Mesodermal cell (in vitro differentiated cells): ENCODE measurements around the gene ZNF10.

Experiments used
- H3K27ac ChIP-seq: 2 replicates; pipeline ENCODE4 v1.7.0; 2013; ENCODE audit warnings: mild to moderate bottlenecking, low read depth, low read length, moderate library complexity; ENCODE audit not compliant: severe bottlenecking
- H3K36me3 ChIP-seq: 2 replicates; pipeline ENCODE4 v1.7.1; 2013; ENCODE audit warnings: mild to moderate bottlenecking, low read length, moderate library complexity; ENCODE audit not compliant: control insufficient read depth, insufficient read depth
- H3K4me1 ChIP-seq: one replicate; pipeline ENCODE4 v1.7.1; 2013; ENCODE audit warnings: mild to moderate bottlenecking, low read length; ENCODE audit not compliant: insufficient read depth, control insufficient read depth, poor library complexity, severe bottlenecking
- H3K4me3 ChIP-seq: 2 replicates; pipeline ENCODE4 v1.7.0; 2013; ENCODE audit warnings: low read length, control low read depth, mild to moderate bottlenecking; ENCODE audit not compliant: insufficient read depth, poor library complexity, severe bottlenecking; ENCODE audit errors: extremely low read depth
- H3K9me3 ChIP-seq: 2 replicates; pipeline ENCODE4 v1.7.1; 2013; ENCODE audit warnings: mild to moderate bottlenecking, low read length, moderate library complexity; ENCODE audit not compliant: control insufficient read depth
- WGBS, 2 experiments: methylation state at CpG; one replicate each; pipeline ENCODE4 v1.1.5; 2013; ENCODE audit warnings: missing lambda C conversion rate in 2 of 2; ENCODE audit not compliant: insufficient coverage in 2 of 2; 5-methylcytosine and 5-hydroxymethylcytosine counted together

ZNF10 gene

DNA sequence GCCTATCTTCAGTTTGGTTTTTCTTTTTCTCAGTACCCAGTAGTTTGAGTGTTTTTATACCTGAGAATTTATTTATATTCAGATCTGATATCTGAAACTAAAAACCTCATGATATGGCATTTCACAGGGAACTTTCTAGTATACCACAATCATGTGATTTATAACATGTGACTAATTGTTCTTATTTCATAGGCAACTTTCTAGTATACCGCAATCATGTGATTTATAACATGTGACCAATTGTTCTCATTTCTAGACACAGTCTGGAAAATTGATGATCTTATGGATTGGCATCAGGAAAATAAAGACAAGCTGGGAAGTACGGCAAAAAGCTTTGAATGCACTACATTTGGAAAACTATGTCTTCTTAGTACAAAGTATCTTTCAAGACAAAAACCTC, 71.5 kb downstream of the ZNF10 start:
- no peak overlapping the region for H3K4me3 ChIP-seq
- peaks cover 43% of the 10 kb centered on the region for H3K36me3 ChIP-seq
- no peaks in the 10 kb centered on the region for H3K4me1 ChIP-seq
- no peak overlapping the region for H3K27ac ChIP-seq
- WGBS, 2 experiments, result 60% methylated on average over 1 of the region's 2 CpGs; no CpG with 5 or more reads in 1 of the 2 experiments
- peaks cover 64% of the 10 kb centered on the region for H3K9me3 ChIP-seq

GRCh38 chr12:133202493-133203343, 72.3 kb downstream of the ZNF10 start:
- no peaks in the 10 kb centered on the region for H3K4me1 ChIP-seq
- no peak overlapping the region for H3K4me3 ChIP-seq
- no peak overlapping the region for H3K27ac ChIP-seq
- peaks cover 72% of the 10 kb centered on the region for H3K9me3 ChIP-seq
- WGBS, 2 experiments, result 100% methylated on average over 1 of the region's 2 CpGs; no CpG with 5 or more reads in 1 of the 2 experiments
- H3K36me3 ChIP-seq, result peaks cover 42% of the 10 kb centered on the region

- Histone ChIP-seq H3K4me1 (no peaks in the 10 kb centered on the region), H3K36me3 (peaks cover 42% of the 10 kb centered on the region), H3K9me3 (peaks cover 79% of the 10 kb centered on the region), H3K4me3 (no peak overlapping the region), H3K27ac (no peak overlapping the region)
- WGBS, 2 experiments, result 92 to 100% methylated on average over 1 to 5 of the region's 7 CpGs
These were observed 73.2 kb downstream of the ZNF10 start for GRCh38 chr12:133203344-133204263.

DNA sequence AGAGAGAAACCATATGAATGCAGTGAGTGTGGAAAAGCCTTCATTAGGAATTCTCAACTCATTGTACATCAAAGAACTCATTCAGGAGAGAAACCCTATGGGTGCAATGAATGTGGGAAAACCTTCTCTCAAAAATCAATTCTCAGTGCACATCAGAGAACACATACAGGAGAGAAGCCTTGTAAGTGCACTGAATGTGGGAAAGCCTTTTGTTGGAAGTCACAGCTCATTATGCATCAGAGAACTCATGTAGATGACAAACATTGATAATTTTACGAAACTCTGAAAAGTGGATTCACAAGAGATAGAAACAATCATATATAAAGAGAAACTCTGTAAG, 73.8 kb downstream of the ZNF10 start:
- Histone ChIP-seq H3K36me3 (peaks cover 42% of the 10 kb centered on the region), H3K27ac (no peak overlapping the region), H3K4me1 (no peaks in the 10 kb centered on the region), H3K4me3 (no peak overlapping the region), H3K9me3 (peaks cover 81% of the 10 kb centered on the region)
- no CpG with 5 or more reads among the region's 1 CpG for WGBS, 2 experiments

GRCh38 chr12:133206390-133206789, 76.0 kb downstream of the ZNF10 start:
- no peak overlapping the region for H3K27ac ChIP-seq
- H3K4me1 ChIP-seq, result no peaks in the 10 kb centered on the region
- H3K4me3 ChIP-seq, result no peak overlapping the region
- H3K9me3 ChIP-seq, result peaks cover 83% of the 10 kb centered on the region
- H3K36me3 ChIP-seq, result peaks cover 32% of the 10 kb centered on the region
- WGBS, 2 experiments, result 100% methylated on average over 1 of the region's 2 CpGs; no CpG with 5 or more reads in 1 of the 2 experiments
